Nephron (organoid): ENCODE measurements around the gene ENO2.
A peak's percentile ranks its signal among the peaks of the same experiment; 100 is the strongest.

ENCODE experiments used
- H3K27ac Mint-ChIP-seq, 3 experiments: 2 replicates each; pipeline ENCODE4 v1.8.0; 2020; ENCODE audit warnings: mixed read lengths in 3 of 3, mild to moderate bottlenecking in 2 of 3, moderate library complexity in 1 of 3
- H3K27me3 Mint-ChIP-seq: 2 replicates; pipeline ENCODE4 v1.8.0; 2021; ENCODE audit warnings: low read depth, mild to moderate bottlenecking, moderate library complexity, mixed read lengths
- H3K36me3 Mint-ChIP-seq: 2 replicates; pipeline ENCODE4 v1.8.0; 2020; ENCODE audit warnings: low read depth, mixed read lengths
- H3K4me1 Mint-ChIP-seq: 2 replicates; pipeline ENCODE4 v1.8.0; 2020; ENCODE audit warnings: mixed read lengths
- H3K4me3 Mint-ChIP-seq, 3 experiments: 2 replicates each; pipeline ENCODE4 v1.8.0; 2020; ENCODE audit warnings: mild to moderate bottlenecking in 3 of 3, mixed read lengths in 3 of 3, moderate library complexity in 2 of 3
- H3K9me3 Mint-ChIP-seq: 2 replicates; pipeline ENCODE4 v1.8.0; 2020; ENCODE audit warnings: mixed read lengths
- TF ChIP-seq, protein P1 (sequence below), 3 experiments: fragments of 200-600 bp; sonication (generic); IDR thresholded peaks; one replicate each; pipeline ENCODE4 v1.5.0; 2021; ENCODE audit warnings: antibody characterized with exemption in 3 of 3; ENCODE audit not compliant: unreplicated experiment in 3 of 3

ENO2 gene

DNA sequence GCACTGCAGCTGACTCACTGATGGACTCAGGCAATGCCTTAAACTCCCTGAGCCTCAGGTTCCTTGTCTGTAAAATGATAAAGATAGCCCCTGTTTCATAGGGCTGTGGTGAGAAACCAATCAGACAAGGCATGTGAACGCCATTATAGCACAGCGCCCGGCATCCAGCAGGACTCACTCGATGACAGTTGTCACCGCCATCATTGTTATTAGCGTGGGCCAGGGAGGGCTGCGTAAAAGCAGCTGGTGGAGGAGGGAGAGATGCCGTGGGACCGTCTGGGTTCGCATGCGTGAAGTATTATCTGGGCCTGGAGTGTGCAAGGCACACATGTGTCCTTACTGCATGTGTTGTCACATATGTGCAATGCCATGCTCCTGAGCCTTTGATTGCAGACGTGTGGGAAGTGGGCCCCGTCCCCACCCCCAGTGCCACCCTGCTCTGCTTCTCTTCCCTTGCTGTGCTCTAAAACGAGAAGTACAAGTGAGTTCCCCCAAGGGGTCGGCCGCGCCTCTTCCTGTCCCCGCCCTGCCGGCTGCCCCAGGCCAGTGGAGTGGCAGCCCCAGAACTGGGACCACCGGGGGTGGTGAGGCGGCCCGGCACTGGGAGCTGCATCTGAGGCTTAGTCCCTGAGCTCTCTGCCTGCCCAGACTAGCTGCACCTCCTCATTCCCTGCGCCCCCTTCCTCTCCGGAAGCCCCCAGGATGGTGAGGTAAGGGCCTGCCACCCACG lies 36.6 kb downstream of the ENO2 start, which contains the start of gene PTPN6:
TSS of gene PTPN6 (plus strand) at position 546 of the 730 bp plus-strand sequence. CDS start at position 703, 157 bp downstream.
- peaks cover 4% of the 10 kb centered on the region for H3K27me3 Mint-ChIP-seq
- H3K4me1 Mint-ChIP-seq: peaks cover 16% of the 10 kb centered on the region
- no peak within 1 kb of the TSS for H3K4me3 Mint-ChIP-seq
- H3K9me3 Mint-ChIP-seq: no peaks in the 10 kb centered on the region
- TF ChIP-seq, protein P1, sequence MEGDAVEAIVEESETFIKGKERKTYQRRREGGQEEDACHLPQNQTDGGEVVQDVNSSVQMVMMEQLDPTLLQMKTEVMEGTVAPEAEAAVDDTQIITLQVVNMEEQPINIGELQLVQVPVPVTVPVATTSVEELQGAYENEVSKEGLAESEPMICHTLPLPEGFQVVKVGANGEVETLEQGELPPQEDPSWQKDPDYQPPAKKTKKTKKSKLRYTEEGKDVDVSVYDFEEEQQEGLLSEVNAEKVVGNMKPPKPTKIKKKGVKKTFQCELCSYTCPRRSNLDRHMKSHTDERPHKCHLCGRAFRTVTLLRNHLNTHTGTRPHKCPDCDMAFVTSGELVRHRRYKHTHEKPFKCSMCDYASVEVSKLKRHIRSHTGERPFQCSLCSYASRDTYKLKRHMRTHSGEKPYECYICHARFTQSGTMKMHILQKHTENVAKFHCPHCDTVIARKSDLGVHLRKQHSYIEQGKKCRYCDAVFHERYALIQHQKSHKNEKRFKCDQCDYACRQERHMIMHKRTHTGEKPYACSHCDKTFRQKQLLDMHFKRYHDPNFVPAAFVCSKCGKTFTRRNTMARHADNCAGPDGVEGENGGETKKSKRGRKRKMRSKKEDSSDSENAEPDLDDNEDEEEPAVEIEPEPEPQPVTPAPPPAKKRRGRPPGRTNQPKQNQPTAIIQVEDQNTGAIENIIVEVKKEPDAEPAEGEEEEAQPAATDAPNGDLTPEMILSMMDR (IDR thresholded peaks at IDR 0.05; ENCODE audit: unreplicated experiment in 3 of 3): no peak
- no peaks in the 10 kb centered on the region for H3K36me3 Mint-ChIP-seq
- no peak within 1 kb of the TSS for H3K27ac Mint-ChIP-seq

DNA sequence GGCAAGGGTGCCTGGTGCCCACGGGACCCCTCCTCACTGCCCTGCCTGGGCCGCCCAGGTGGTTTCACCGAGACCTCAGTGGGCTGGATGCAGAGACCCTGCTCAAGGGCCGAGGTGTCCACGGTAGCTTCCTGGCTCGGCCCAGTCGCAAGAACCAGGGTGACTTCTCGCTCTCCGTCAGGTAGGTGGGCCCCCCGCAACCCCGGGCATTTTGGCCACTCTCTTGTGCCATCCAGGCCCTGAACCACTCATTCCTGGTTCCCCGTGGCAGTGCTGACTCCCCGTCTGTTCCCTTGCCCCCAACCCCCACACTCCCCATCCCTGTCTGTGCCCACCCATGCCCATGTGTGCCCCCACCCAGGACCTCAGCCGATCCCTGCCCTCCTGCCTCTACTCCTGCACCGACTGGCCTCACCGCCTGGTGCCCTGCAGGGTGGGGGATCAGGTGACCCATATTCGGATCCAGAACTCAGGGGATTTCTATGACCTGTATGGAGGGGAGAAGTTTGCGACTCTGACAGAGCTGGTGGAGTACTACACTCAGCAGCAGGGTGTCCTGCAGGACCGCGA lies 37.3 kb downstream of the ENO2 start:
- TF ChIP-seq, protein P1 (IDR thresholded peaks at IDR 0.05; ENCODE audit: unreplicated experiment in 3 of 3): no peak
- Mint-ChIP-seq H3K9me3 (no peaks in the 10 kb centered on the region), H3K36me3 (no peaks in the 10 kb centered on the region), H3K27me3 (peaks cover 4% of the 10 kb centered on the region), H3K4me3 (no peak overlapping the region), H3K27ac (no peak overlapping the region), H3K4me1 (peaks cover 12% of the 10 kb centered on the region)

DNA sequence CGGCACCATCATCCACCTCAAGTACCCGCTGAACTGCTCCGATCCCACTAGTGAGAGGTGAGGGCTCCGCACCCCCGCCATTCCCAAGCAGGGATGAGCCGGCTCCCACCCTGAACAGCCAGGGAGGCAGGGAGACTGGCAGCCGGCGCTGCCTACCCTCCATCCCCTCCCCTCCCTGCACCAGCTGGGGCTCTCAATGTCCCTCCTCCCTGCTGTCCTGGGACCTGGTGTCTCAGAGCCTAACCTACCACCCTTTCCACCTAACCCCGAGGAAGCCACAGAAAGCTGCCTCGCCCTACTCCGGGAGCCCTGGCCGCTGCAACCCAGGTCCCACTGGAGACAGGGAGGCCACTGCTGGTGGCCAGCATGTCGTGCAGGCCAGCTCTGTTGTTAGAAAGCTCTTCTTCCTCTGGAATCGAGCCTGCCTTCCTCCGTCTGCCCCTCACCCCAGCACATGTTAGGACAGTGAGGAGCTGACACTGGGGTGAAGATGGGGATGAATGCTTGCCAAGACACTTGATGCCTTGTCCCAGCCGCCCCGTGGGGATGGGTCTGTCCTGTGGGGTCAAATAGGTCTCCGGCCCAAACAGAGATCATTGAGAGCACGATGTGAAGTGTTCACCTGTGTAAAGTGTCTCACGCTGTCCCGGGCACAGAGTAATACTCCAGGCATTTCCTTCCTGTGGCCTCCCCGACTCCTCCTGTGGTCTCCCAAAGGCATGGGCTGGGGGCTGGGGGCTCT lies 37.9 kb downstream of the ENO2 start:
- Mint-ChIP-seq H3K27me3 (peaks cover 4% of the 10 kb centered on the region), H3K4me1 (peaks cover 6% of the 10 kb centered on the region), H3K9me3 (no peaks in the 10 kb centered on the region), H3K4me3 (no peak overlapping the region), H3K27ac (peak overlapping the region in 1 of 3 experiments; percentile 18), H3K36me3 (no peaks in the 10 kb centered on the region)
- TF ChIP-seq, protein P1 (IDR thresholded peaks at IDR 0.05; ENCODE audit: unreplicated experiment in 3 of 3): no peak

DNA sequence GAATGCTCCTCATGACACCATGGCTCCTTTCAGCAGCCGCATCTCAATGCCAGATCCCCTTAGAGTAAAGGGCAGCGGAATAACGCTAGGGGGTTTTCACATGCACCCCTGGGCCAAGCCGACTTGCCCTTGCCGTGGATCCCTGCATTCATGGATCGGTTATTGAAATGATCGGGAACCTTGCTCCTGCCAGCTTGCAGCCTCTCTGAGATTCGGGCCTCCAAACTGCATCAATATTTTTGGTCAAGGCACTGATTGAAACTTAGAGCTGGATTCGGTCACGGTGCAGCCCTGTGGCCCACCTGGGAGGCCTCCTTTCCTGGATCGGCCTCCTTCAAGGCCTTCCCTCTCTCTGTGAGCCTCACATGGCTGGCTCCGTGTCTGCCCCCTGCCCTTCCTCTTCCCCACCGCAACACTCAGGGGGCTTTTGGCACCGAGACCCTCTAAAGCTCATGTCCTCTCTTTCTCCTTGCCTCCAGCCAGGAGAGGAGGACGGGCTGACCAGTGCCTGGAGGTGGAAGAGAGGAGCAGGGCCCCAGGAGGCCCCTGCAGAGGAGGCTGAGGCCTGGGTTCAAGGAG lies 38.6 kb downstream of the ENO2 start:
- Mint-ChIP-seq H3K4me1 (peaks cover 6% of the 10 kb centered on the region), H3K27ac (peak overlapping the region in 1 of 3 experiments; percentile 18), H3K27me3 (peaks cover 4% of the 10 kb centered on the region), H3K36me3 (no peaks in the 10 kb centered on the region), H3K9me3 (no peaks in the 10 kb centered on the region), H3K4me3 (no peak overlapping the region)
- TF ChIP-seq, protein P1 (IDR thresholded peaks at IDR 0.05; ENCODE audit: unreplicated experiment in 3 of 3): no peak

DNA sequence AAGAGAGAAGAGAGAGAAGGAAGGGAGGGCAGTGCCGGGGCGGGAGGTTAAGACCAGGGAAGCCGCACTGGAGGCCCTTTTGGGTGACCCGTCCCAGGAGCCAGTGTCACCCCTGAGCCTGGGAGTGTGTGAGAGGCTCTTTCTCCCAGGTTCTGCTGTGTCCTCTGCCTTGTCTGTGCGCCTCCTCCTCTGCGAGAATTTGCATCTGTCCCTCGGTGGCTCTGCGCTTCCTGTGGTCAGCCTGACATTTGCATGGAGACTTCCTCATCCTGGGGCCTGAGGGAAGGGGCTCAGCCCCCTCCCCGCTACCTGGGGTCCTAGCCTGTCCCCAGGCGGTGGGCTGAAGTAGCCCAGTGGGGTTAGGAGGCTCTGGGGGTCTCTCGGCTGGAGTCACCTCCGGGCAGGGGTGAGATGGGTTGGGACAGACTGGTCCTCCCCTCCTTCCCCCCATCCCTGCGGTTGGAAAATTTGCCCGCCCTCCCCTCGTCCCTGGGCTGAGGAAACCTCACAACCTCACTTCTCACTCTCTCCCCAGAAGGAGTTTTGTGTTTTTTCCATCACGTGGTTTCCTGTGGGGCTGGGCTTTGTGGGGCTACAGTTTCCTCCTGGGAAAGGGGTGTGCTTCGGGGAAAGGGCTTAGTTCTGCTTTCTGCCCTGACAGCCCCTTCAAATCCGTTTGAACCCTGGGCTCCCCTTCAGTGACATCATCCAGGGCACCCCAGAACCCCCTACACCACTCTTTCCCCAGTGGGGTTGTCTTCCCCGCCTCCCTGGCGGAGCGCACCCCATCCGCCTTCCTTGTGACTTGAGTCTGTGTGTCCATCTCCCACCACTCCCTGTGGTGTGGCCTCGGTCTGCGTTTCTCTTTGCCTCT lies 39.3 kb downstream of the ENO2 start:
- Mint-ChIP-seq H3K4me3 (peak overlapping the region in 1 of 3 experiments; percentile 30), H3K4me1 (peaks cover 6% of the 10 kb centered on the region), H3K36me3 (no peaks in the 10 kb centered on the region), H3K27me3 (no peaks in the 10 kb centered on the region), H3K27ac (peak overlapping the region; percentile 68 to 87 (median 75)), H3K9me3 (no peaks in the 10 kb centered on the region)
- TF ChIP-seq, protein P1 (IDR thresholded peaks at IDR 0.05; ENCODE audit: unreplicated experiment in 3 of 3): no peak
